NCI-H524 (cell line): ENCODE data around the gene NUP214.
"Not testable (repeated sequence)": the region's sequence is repeated elsewhere in the genome, so short reads cannot be mapped to it uniquely, and the experiment has no call there.

Experiments used
- DNase-seq, 2 experiments: peaks; one replicate each; lab custom pipeline; 2025; lab: John Stamatoyannopoulos, UW

Gene NUP214

DNA sequence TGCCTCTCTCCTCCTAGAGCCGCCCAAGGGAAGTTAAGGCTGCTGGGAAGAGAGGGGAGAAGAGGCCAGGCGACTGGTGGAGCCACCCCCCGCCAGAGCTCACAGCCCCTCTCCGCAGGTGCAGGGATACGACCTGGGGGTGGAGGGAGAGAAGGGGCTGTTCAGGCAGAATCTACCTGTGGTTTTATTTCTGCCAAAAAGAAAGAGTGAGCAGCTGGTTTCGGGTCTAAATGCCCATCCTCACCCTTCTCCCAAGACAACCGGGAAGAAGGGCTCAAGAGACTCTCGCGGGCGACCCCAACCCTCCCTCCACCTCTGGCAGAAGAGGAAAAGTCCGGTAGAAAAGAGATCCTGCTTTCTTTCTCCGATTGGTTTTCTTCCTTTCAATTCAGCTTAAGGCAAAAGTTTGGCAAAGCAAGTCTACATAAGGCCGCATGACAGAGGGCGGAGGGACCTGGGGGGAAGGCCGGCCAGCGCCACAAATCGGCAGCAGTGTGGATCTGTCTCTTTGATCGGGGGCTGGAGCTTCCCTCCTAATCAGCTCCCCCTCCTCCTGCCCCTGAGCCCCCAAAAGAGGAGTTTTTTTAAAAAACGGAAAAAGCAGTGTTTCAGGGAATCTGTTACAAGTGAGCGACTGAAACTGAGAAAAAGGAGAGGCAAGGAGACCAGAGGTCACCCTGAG is 134.7 kb downstream of the NUP214 start:
- DNase-seq, result no peak

GRCh38 chr9:131260751-131261452 is 135.5 kb downstream of the NUP214 start:
- no peak for DNase-seq

DNA sequence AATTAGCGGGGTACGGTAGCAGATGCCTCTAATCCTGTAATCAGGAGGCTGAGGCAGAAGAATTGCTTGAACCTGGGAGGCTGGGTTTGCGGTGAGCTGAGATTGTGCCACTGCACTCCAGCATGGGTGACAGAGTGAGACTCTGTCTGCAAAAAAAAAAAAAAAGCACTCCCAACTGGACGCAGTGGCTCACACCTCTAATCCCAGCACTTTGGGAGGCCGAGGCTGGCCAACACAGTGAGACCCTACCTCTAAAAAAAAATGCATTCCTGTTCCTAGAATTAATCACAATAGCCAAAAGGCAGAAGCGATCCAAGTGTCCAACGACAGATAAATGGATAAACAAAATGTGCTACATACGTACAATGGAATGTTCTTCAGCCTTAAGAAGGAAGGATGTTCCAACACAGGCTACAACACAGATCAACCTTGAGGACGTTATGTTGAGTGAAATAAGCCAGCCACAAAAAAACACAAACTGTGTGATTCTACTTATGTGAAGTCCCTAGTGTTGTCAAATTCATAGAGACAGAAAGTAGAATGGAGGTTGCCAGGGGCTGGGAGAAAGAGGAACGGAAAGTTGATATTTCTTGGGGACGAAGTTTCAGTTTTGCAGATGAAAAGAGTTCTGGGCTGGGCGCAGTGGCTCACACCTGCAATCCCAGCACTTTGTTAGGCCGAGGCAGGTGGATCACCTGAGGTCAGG is 137.1 kb downstream of the NUP214 start:
- DNase-seq, result no peak

DNA sequence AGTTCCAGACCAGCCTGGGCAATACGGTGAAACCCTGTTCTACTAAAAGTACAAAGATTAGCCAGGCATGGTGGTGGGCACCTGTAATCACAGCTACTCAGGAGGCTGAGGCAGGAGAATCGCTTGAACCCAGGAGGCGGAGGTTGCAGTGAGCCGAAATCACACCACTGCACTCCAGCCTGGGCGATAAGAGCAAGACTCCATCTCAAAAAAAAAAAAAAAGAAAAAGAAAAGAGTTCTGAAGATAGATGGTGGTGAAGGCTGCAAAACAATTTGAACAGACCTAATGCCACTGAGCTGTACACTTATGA is 137.6 kb downstream of the NUP214 start:
- not testable (repeated sequence) for DNase-seq

GRCh38 chr9:131263701-131264100 is 138.3 kb downstream of the NUP214 start:
- no peak for DNase-seq

DNA sequence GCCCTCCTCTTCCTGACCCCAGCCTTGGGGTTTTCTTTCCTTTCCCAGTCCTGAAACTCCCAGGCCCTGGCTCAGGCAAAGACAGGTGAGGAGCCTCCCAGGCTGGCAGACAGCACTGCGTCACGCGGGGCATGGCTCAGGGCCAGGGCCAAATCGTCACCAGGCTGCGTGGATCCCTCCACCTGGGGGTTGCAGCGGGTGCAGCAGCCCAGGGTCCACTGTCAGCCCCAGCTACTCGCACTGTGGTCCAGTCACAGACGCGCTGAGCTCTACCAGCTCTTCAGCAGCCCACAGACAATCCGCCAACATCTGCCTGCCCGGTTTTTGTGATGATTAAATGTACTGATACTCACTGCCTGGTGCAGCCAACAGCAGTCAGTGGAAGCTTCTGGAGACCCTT is 138.8 kb downstream of the NUP214 start:
- DNase-seq, result no peak

DNA sequence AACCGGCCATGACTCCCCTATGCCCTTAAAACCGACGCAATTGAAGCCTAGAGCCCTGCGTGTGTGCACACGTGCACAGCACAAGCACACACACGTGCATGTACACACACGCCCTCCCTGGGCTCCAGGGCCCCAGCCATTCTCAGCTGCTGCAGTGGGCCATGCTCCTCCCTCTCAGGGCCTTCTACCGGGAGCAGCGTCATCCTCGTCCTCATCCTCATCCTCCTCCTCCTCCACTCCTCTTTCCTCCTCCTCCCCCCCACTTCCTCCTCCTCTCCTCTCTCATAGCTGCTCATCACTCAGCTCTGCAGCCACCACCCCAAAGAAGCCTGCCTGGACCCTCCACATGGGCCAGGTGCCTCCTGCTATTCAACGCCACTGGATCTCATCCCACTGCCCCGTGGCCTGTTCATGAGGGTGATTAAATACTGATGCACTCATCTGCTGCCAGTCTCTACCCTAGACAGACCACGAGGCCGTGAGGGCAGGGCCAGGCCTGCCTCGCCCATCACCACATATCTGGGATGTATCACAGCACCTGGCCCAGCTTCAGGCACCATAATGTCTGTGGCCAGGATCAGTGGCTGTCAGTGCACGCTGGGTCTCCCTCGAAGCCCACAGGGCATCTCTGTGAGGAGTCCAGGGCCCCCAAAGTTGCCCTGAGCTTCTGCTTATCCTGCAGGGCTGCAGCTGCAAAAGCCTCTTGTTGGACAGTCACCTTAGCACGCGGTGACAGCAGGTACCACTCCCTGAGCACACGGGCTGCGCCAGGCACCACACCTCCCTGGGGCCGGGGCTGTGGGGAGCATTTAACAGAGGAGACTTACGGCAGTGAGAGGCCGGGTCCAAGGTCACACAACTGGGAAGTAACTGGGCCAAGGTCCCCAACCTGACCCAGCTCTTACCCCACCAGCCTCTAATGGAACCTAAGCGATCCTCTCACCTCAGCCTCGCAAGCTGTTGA is 141.2 kb downstream of the NUP214 start:
- DNase-seq, result no peak

GRCh38 chr9:131270171-131271015 is 145.0 kb downstream of the NUP214 start:
- no peak for DNase-seq

GRCh38 chr9:131271016-131271273 is 145.6 kb downstream of the NUP214 start:
- DNase-seq, result not testable (repeated sequence)

GRCh38 chr9:131271506-131271931 is 146.1 kb downstream of the NUP214 start:
- peak in 1 of 2 experiments; percentile 33 for DNase-seq

DNA sequence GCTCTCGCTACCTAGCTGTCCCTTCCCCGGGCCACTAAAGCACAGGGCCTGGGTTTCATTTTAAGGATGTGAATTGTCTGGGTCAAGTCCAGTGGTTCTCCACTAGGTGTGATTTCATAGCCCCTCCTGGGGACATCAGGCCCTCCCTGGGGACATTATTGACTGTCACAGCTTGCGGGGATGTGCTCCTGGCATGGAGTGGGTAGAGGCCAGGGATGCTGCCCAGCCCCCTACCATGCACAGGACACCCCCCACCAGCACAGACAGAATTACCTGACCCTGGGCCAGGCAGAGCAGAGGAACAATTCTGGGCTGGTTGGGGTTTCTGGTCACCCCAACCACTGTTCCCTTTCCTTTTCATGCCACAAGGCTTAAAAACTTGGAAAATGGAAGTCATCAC is 146.8 kb downstream of the NUP214 start:
- DNase-seq, result peak in 1 of 2 experiments; percentile 13

- no peak for DNase-seq
Observed at GRCh38 chr9:131273146-131273855, 147.9 kb downstream of the NUP214 start.

DNA sequence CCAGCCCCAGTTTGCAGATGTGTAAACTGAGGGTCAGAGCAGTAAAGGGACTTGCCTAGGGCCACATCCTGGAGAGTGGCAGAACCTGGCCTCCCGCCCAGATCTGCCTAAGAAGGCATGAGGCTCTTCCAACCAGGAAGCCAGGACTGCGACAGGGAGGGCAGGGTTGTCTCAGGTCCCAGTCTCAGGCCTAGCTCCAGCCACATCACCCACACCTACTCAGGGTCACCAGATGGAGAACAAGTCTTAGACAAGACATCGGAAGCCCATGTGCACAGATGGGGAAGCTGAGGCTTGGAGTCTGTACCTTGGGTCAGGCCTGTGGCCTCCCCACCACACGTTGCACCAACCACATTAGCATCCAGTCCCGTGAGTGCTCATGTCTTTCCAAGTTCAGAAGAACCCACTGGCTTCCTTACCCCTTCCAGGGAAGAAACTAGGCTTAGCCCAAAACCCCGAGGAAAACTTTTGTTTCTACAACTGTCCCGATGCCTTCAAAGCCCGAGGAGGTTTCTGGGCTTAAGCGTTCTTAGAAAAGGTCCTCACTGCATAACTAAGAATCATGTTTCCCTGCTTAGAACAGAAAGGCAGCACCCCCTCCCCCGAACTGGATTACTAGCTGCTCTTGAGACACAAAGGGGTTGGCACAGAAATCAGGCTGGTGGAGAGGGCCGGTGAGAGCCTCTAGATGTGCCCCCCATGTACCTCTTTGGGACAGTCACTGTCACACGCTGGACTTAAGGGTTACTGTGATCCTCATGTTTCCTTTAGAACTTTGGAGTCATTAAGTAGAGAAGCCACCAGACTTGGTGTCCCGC is 148.7 kb downstream of the NUP214 start:
- DNase-seq, result no peak

DNA sequence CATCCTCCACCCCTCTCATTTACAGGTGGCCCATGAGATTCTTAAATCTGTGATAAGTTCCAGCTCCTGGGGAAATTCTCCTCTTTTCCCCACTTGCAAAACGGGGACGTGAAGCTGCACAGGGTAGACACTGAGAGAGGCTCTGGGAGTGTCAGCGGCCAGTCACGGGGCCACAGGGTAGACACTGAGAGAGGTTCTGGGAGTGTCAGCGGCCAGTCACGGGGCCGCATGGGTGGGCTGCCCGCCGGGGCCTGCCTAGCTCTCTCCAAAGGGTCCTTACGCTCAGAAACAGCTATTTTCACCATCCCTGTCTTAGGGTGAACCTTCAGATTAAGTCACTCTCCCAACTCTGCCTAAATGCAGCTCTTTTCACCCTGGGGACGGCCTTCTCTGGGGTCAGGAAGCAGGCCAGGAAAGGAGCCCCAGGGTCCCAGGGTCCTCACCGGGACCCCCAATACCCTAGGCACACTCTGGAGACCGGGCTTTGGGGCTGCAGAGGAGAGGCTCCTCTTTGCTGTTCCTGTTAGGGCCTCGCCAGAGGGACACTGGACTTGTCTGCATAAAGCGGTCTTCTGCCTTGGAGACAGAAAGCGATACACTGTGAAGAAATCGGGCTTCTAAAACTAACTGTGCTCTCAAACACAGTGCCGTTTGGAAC is 149.4 kb downstream of the NUP214 start:
- DNase-seq, result no peak

DNA sequence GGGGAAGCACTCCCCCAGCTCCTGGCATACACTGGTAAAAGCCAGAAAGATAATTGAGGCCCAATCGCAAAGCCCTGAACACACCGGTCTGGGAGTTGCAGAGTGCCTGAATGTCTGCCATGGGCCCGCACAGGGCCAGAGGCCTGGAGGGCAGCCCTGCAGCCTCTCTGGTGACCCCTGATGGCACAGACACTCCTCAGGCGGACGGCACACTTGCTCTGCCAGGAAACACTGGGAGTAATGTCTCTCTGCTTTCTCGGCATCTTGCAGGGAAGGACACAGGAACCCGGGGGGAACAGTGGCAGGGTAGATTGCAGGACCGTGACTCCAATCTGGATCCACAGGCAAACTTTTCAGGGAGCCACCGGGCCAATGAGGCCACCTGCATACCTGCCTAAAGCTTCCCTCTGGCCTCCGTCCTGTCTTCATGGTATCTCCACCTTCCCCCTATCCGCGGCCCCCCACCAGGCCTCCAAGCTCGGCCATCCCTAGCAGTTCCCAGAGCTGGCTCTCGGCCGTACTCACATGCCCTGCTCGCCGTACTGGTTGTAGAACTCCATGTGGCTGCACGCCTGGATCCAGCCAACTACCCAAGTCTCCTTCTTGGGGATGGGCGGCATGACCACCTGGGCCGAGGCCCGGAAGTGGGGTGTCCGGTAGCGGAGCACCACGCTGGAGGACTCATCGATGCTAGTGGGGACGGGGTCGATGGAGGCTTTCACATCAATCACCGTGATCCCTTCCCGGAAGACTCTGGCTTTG is 150.1 kb downstream of the NUP214 start:
- DNase-seq, result no peak

DNA sequence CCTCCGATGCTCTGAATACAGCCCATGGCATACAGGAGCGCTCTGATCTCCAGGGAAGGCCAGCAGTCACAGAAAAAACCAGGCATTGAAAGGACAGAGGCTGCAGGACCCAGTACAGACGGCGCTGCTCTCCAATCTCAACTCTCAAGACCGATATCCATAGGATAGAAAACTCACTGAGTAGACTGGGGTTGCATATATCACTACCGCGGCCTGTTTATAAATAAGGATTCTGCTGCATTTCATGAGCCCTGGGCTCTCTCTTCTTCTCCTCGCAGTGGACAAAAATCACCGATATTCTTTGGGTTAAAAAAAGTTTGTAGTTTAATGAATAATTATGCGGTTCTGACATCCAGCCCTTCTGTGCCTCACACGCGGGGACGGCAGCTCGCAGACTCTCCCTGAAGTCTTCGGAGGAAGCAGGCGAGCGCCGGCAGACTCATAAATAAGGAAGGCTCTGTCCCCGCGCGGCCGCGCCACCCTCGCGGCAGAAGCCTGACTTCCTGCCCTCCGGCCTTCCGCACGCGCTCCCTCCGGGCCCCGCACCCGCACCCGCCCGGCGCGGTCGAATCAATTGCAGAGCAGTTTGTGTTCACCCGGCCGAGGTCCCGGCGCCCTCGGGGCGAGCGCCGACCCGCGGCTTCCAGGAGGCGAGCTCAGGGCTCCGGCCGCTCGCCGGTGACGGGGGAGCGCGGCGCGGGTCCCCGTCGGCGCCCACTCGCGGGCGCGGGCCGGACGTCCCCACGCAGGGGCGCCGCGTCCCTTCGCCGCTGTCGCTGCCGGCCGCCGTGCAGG is 150.9 kb downstream of the NUP214 start, which contains the start of gene FAM78A:
FAM78A (minus strand) TSS at position 417 of the 795 bp plus-strand sequence; CDS start at position 86, 331 bp downstream.
- peak in 1 of 2 experiments; percentile 25 for DNase-seq

GRCh38 chr9:131276891-131277286 is 151.5 kb downstream of the NUP214 start:
- DNase-seq, result no peak
